ENCODE results near the gene TPD52L1. TPM values are rescaled to one million over a fixed set of nuclear protein-coding genes. Genes with fewer than 3 reads are reported as not detected.

TPD52L1 gene
- total and polyA plus RNA-seq, 4 experiments from 2014 or later: 0.33 to 0.62 (median 0.35) TPM; not detected in 1

GRCh38 chr6:125196613-125197012 lies 43.0 kb downstream of the TPD52L1 start:
- no peak for DNase-seq
- no peaks in the 10 kb centered on the region for H3K4me1 ChIP-seq (ENCODE audit: insufficient read depth, low read length)
- H3K4me3 Mint-ChIP-seq: no peak overlapping the region
- H3K27ac Mint-ChIP-seq: no peak overlapping the region
- peaks cover 2% of the 10 kb centered on the region in 2 donors for H3K27me3 Mint-ChIP-seq
- H3K4me1 Mint-ChIP-seq: peaks cover 0 to 3% (median 1%) of the 10 kb centered on the region in 4 donors
- ChIA-PET POLR2A (ENCODE audit: partially characterized antibody) (no interaction called here), CTCF (ENCODE audit: partially characterized antibody) (no interaction called here)
- intact Hi-C loops (cut with micrococcal nuclease): loop anchor here (10.0 kb wide), 1 partner anchor 778 kb away; no protein-coding TSS in a partner anchor
- no peaks in the 10 kb centered on the region for H3K36me3 ChIP-seq (ENCODE audit: insufficient read depth, low read length)
- H3K9me3 Mint-ChIP-seq: no peaks in the 10 kb centered on the region
- H3K9me3 ChIP-seq (ENCODE audit: control insufficient read depth in 1 of 2, low read length in 2 of 2): no peaks in the 10 kb centered on the region
- no peak overlapping the region for H3K27ac ChIP-seq (ENCODE audit: low read depth, low read length)
- H3K36me3 Mint-ChIP-seq: no peaks in the 10 kb centered on the region
- H3K27me3 ChIP-seq (ENCODE audit: insufficient read depth, low read length): no peaks in the 10 kb centered on the region
- no peak overlapping the region for H3K4me3 ChIP-seq (ENCODE audit: low read length in 2 of 2)

DNA sequence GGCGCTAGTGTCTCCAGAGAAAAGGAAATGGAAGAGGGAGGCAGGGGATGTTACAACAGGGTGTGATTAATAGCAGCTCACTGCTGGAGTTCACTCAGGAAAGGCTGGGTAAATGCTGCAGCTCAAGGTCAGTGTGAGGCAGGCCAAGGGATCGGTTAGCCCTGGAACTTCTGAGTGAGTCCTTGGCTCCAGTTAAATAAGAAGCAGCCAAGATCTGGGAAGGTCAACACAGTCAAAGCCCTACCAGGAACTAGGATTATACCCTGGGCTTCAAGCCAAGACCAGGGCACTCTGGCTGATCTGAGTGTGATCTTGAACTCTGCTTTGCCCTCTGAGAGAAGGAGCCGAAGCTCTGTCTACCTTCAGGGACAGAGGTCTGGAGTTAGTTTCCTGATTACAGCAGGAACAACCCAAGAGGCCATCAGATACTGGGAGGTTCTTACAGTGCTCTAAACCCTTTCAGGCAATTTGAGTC lies 44.3 kb downstream of the TPD52L1 start:
- DNase-seq: no peak
- Mint-ChIP-seq H3K4me1 (no peaks in the 10 kb centered on the region), H3K36me3 (no peaks in the 10 kb centered on the region), H3K27ac (no peak overlapping the region), H3K9me3 (no peaks in the 10 kb centered on the region), H3K4me3 (no peak overlapping the region), H3K27me3 (peaks cover 1 to 2% of the 10 kb centered on the region in 2 donors)
- H3K27ac ChIP-seq (ENCODE audit: low read depth, low read length): no peak overlapping the region
- no peak overlapping the region for H3K4me3 ChIP-seq (ENCODE audit: low read length in 2 of 2)
- no peaks in the 10 kb centered on the region for H3K4me1 ChIP-seq (ENCODE audit: insufficient read depth, low read length)
- intact Hi-C loops (cut with micrococcal nuclease): loop anchor here (10.0 kb wide), 1 partner anchor 777 kb away; no protein-coding TSS in a partner anchor
- no peaks in the 10 kb centered on the region for H3K27me3 ChIP-seq (ENCODE audit: insufficient read depth, low read length)
- POLR2A ChIA-PET (ENCODE audit: partially characterized antibody): no interaction called here
- no peaks in the 10 kb centered on the region for H3K36me3 ChIP-seq (ENCODE audit: insufficient read depth, low read length)
- CTCF ChIA-PET (ENCODE audit: partially characterized antibody): no interaction called here
- H3K9me3 ChIP-seq (ENCODE audit: control insufficient read depth in 1 of 2, low read length in 2 of 2): no peaks in the 10 kb centered on the region

- Histone ChIP-seq H3K36me3 (ENCODE audit: insufficient read depth, low read length) (no peaks in the 10 kb centered on the region), H3K9me3 (ENCODE audit: control insufficient read depth in 1 of 2, low read length in 2 of 2) (no peaks in the 10 kb centered on the region), H3K4me1 (ENCODE audit: insufficient read depth, low read length) (no peaks in the 10 kb centered on the region), H3K4me3 (ENCODE audit: low read length in 2 of 2) (no peak overlapping the region), H3K27me3 (ENCODE audit: insufficient read depth, low read length) (no peaks in the 10 kb centered on the region), H3K27ac (ENCODE audit: low read depth, low read length) (no peak overlapping the region)
- ChIA-PET CTCF (ENCODE audit: partially characterized antibody) (no interaction called here), POLR2A (ENCODE audit: partially characterized antibody) (no interaction called here)
- no peak overlapping the region for H3K27ac Mint-ChIP-seq
- no peaks in the 10 kb centered on the region for H3K36me3 Mint-ChIP-seq
- intact Hi-C loops (cut with micrococcal nuclease): loop anchor here (10.0 kb wide), 1 partner anchor 776 kb away; no protein-coding TSS in a partner anchor
- H3K4me3 Mint-ChIP-seq: no peak overlapping the region
- no peaks in the 10 kb centered on the region for H3K9me3 Mint-ChIP-seq
- no peaks in the 10 kb centered on the region for H3K4me1 Mint-ChIP-seq
- DNase-seq: no peak
- H3K27me3 Mint-ChIP-seq: peaks cover 1 to 4% of the 10 kb centered on the region in 2 donors
These were observed 44.9 kb downstream of the TPD52L1 start for GRCh38 chr6:125198398-125198937.

DNA sequence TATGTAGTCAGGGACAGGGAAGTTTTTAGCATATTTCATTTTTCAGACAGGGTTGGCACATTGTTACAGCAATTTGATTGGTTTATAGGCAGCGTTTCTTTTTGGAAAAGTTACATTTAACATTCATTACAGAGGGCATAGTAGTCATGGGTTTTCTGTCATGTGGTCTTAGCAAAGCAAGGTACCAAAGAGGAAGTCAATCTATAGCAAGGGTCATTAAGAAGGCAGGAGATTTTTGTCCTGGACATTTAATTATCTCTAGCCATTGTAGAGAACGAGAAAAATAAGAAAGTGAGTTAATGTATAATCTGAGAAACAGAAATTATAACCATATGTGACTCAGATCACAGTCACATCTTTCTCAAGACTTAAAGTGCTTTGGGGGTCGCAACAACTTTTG lies 47.4 kb downstream of the TPD52L1 start:
- no peak for DNase-seq
- ChIA-PET CTCF (ENCODE audit: partially characterized antibody) (no interaction called here), POLR2A (ENCODE audit: partially characterized antibody) (no interaction called here)
- Mint-ChIP-seq H3K4me3 (no peak overlapping the region), H3K36me3 (no peaks in the 10 kb centered on the region), H3K27ac (no peak overlapping the region), H3K27me3 (peaks cover 1 to 5% of the 10 kb centered on the region in 2 donors), H3K4me1 (no peaks in the 10 kb centered on the region), H3K9me3 (no peaks in the 10 kb centered on the region)
- no peak overlapping the region for H3K27ac ChIP-seq (ENCODE audit: low read depth, low read length)
- H3K36me3 ChIP-seq (ENCODE audit: insufficient read depth, low read length): no peaks in the 10 kb centered on the region
- no peak overlapping the region for H3K4me3 ChIP-seq (ENCODE audit: low read length in 2 of 2)
- intact Hi-C loops (cut with micrococcal nuclease): no loop called here
- no peaks in the 10 kb centered on the region for H3K27me3 ChIP-seq (ENCODE audit: insufficient read depth, low read length)
- no peaks in the 10 kb centered on the region for H3K9me3 ChIP-seq (ENCODE audit: control insufficient read depth in 1 of 2, low read length in 2 of 2)
- H3K4me1 ChIP-seq (ENCODE audit: insufficient read depth, low read length): no peaks in the 10 kb centered on the region

DNA sequence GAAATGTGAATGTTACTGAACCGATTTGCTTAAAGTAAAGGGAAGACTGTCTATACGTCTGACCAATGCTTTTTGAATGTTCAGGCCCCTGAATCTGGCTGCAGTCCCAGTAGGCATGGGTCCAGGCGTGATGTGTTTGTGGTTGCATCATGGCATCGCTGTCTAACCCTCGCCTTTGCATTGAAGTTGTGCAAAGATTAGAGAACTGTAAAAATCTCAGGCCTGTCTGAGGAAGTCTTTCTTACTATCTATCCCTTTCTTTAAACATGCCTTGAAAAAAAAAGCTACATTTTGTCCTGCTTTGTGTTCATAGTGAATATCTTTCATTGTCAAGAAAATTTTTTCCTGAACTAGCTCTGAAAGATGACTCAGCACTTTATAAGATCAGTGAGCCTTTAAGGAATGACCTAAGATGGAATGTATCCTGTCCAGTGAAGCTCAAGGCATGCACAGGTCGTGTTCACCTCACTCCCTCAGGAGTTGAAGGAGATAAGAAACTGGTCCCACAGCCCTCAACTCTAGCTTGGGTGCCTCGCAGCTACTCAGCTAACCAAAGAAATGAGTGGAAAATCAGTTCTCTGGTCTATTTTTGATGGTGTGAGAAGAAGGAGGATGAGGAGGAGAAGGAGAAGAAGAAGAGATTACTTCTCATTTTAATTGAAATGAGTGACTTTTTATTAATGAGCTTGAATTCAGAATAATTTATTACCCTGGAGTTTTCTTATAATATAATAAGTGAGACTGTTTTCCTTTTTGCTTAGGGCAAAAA lies 48.6 kb downstream of the TPD52L1 start:
- Mint-ChIP-seq H3K27me3 (peaks cover 1 to 8% of the 10 kb centered on the region in 2 donors), H3K27ac (no peak overlapping the region), H3K4me3 (no peak overlapping the region), H3K4me1 (no peaks in the 10 kb centered on the region), H3K9me3 (no peaks in the 10 kb centered on the region), H3K36me3 (no peaks in the 10 kb centered on the region)
- Histone ChIP-seq H3K4me3 (ENCODE audit: low read length in 2 of 2) (no peak overlapping the region), H3K9me3 (ENCODE audit: control insufficient read depth in 1 of 2, low read length in 2 of 2) (no peaks in the 10 kb centered on the region), H3K36me3 (ENCODE audit: insufficient read depth, low read length) (no peaks in the 10 kb centered on the region), H3K27me3 (ENCODE audit: insufficient read depth, low read length) (no peaks in the 10 kb centered on the region), H3K27ac (ENCODE audit: low read depth, low read length) (no peak overlapping the region), H3K4me1 (ENCODE audit: insufficient read depth, low read length) (no peaks in the 10 kb centered on the region)
- intact Hi-C loops (cut with micrococcal nuclease): no loop called here
- ChIA-PET CTCF (ENCODE audit: partially characterized antibody) (interaction anchor here (1.3 to 1.6 kb wide), 2 partner anchors 8 to 9 kb away, joined by 3 to 5 read pairs; no protein-coding TSS in a partner anchor), POLR2A (ENCODE audit: partially characterized antibody) (no interaction called here)
- no peak for DNase-seq

DNA sequence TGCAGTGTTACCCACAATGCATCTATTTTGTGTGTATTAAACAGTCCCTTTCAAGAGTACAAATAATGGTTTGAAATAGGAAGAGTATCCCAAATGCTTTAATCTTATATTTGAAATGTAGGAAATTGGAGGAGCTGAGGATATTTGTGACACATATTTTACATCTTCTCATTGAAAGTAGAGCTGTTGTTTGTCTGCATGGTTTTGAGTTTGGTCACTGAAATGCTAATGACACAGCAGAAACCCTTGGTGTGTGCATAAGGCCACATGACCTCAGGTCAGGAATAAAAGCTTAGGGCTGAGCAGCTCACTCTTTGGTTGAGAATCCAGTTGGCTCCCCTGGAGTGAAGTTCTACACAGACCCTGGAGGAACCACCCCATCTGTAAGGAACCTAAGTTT lies 49.8 kb downstream of the TPD52L1 start:
- no peak for DNase-seq
- H3K4me3 ChIP-seq (ENCODE audit: low read length in 2 of 2): no peak overlapping the region
- no peaks in the 10 kb centered on the region for H3K4me1 ChIP-seq (ENCODE audit: insufficient read depth, low read length)
- CTCF ChIA-PET (ENCODE audit: partially characterized antibody): interaction anchor here (0.8 kb wide), 1 partner anchor 11 kb away, joined by 3 read pairs; no protein-coding TSS in a partner anchor
- H3K36me3 ChIP-seq (ENCODE audit: insufficient read depth, low read length): no peaks in the 10 kb centered on the region
- H3K9me3 ChIP-seq (ENCODE audit: control insufficient read depth in 1 of 2, low read length in 2 of 2): no peaks in the 10 kb centered on the region
- H3K27ac Mint-ChIP-seq: no peak overlapping the region
- POLR2A ChIA-PET (ENCODE audit: partially characterized antibody): no interaction called here
- H3K27ac ChIP-seq (ENCODE audit: low read depth, low read length): no peak overlapping the region
- no peak overlapping the region for H3K4me3 Mint-ChIP-seq
- H3K9me3 Mint-ChIP-seq: no peaks in the 10 kb centered on the region
- peaks cover 1 to 8% of the 10 kb centered on the region in 2 donors for H3K27me3 Mint-ChIP-seq
- no peaks in the 10 kb centered on the region for H3K36me3 Mint-ChIP-seq
- no peaks in the 10 kb centered on the region for H3K27me3 ChIP-seq (ENCODE audit: insufficient read depth, low read length)
- H3K4me1 Mint-ChIP-seq: no peaks in the 10 kb centered on the region
- intact Hi-C loops (cut with micrococcal nuclease): no loop called here

GRCh38 chr6:125205931-125206330 lies 52.4 kb downstream of the TPD52L1 start:
- CTCF ChIA-PET (ENCODE audit: partially characterized antibody): interaction anchor here (1.5 kb wide), 1 partner anchor 15 kb away, joined by 6 read pairs; no protein-coding TSS in a partner anchor
- H3K27me3 Mint-ChIP-seq: peaks cover 1 to 8% of the 10 kb centered on the region in 2 donors

More at GRCh38 chr6:125205931-125206330, 52.4 kb downstream of the TPD52L1 start:
- intact Hi-C loops (cut with micrococcal nuclease): no loop called here
- Histone ChIP-seq H3K4me1 (ENCODE audit: insufficient read depth, low read length) (no peaks in the 10 kb centered on the region), H3K4me3 (ENCODE audit: low read length in 2 of 2) (no peak overlapping the region), H3K27ac (ENCODE audit: low read depth, low read length) (no peak overlapping the region), H3K9me3 (ENCODE audit: control insufficient read depth in 1 of 2, low read length in 2 of 2) (no peaks in the 10 kb centered on the region), H3K36me3 (ENCODE audit: insufficient read depth, low read length) (no peaks in the 10 kb centered on the region), H3K27me3 (ENCODE audit: insufficient read depth, low read length) (no peaks in the 10 kb centered on the region)
- no peak overlapping the region for H3K27ac Mint-ChIP-seq
- no peaks in the 10 kb centered on the region for H3K4me1 Mint-ChIP-seq
- H3K4me3 Mint-ChIP-seq: no peak overlapping the region
- no peak for DNase-seq
- no peaks in the 10 kb centered on the region for H3K9me3 Mint-ChIP-seq
- POLR2A ChIA-PET (ENCODE audit: partially characterized antibody): no interaction called here
- no peaks in the 10 kb centered on the region for H3K36me3 Mint-ChIP-seq

Measured in CD4-positive, alpha-beta memory T cell (primary cell).